HCT116 (cell line): ENCODE measurements around the gene SLC66A2. TPM values are rescaled to one million over a fixed set of nuclear protein-coding genes. Genes with fewer than 3 reads are reported as not detected.

Experiments used
- ATAC-seq: fragments of 200-7000 bp; cut with Tn5 transposase; 2 replicates; pipeline ENCODE4 v1.9.1; 2020; ENCODE audit warnings: mild to moderate bottlenecking, moderate library complexity
- BruUV-seq: library from RNA; stranded (reverse); fragments of 400-500 nt; replicated peaks from 2 replicates; lab custom pipeline; 2021; lab: Mats Ljungman, UMichigan
- CTCF ChIA-PET: fragments of 300-600 bp; sonication (Branson Sonifier 250); formaldehyde crosslinking; loops from one replicate; lab custom pipeline; 2021; ENCODE audit warnings: antibody characterized with exemption; lab: Charles Lee
- POLR2A ChIA-PET: fragments of 300-600, 350-600 bp; sonication (Branson Sonifier 250); formaldehyde crosslinking; loops from one replicate; lab custom pipeline; 2021; ENCODE audit warnings: antibody characterized with exemption; lab: Charles Lee
- RAD21 ChIA-PET, 2 experiments: fragments of 300-600 bp; sonication (Branson Sonifier 250); formaldehyde crosslinking; loops; one replicate each; lab custom pipeline; 2023; ENCODE audit warnings: low total read pairs in 2 of 2; ENCODE audit not compliant: uncharacterized antibody in 2 of 2, unreplicated experiment in 2 of 2, low non-redundant PET in 1 of 2; lab: Charles Lee
- DNase-seq: peaks from one replicate; pipeline ENCODE4 v3.0.0-alpha.2; 2010; ENCODE audit warnings: low read depth, low spot score
- H2AFZ ChIP-seq: fragments of 200-600 bp; shearing (Covaris generic), sonication (generic); 2 replicates; pipeline ENCODE4 v1.6.1; 2017; ENCODE audit warnings: low read depth, mixed run types, mixed read lengths, antibody characterized with exemption, low read length; ENCODE audit not compliant: poor library complexity, severe bottlenecking
- H3K27ac ChIP-seq: 2 replicates; pipeline ENCODE4 v1.5.1; 2012; ENCODE audit warnings: low read depth, low read length
- H3K27me3 ChIP-seq: fragments of 200-600 bp; sonication (generic); 2 replicates; pipeline ENCODE4 v1.6.1; 2016; ENCODE audit warnings: mixed run types, low read length, mixed read lengths; ENCODE audit not compliant: insufficient read depth
- H3K36me3 ChIP-seq, 2 experiments: fragments of 200-500 bp in 1 of 2; fragments of 200-600 bp in 1 of 2; sonication (Bioruptor generic) in 1 of 2; sonication (generic) in 1 of 2; 2 replicates each; pipeline versions ENCODE4 v1.5.1 to v1.6.1; 2014 to 2016; ENCODE audit warnings: low read length in 2 of 2, inconsistent platforms in 1 of 2, mixed read lengths in 1 of 2, mixed run types in 1 of 2; ENCODE audit not compliant: insufficient read depth in 2 of 2, control insufficient read depth in 1 of 2
- H3K4me1 ChIP-seq, 2 experiments: fragments of 200-600 bp in 1 of 2; sonication (generic) in 1 of 2; 2 replicates each; pipeline versions ENCODE4 v1.5.1 to v1.6.1; 2012 to 2017; ENCODE audit warnings: low read length in 2 of 2, inconsistent platforms in 1 of 2, mild to moderate bottlenecking in 1 of 2, mixed read lengths in 1 of 2, mixed run types in 1 of 2, moderate library complexity in 1 of 2; ENCODE audit not compliant: insufficient read depth in 2 of 2, control insufficient read depth in 1 of 2
- H3K4me2 ChIP-seq: fragments of 200-600 bp; sonication (generic); 2 replicates; pipeline ENCODE4 v1.6.1; 2017; ENCODE audit warnings: mixed run types, low read length, mixed read lengths
- H3K4me3 ChIP-seq, 2 experiments: fragments of 200-600 bp in 1 of 2; sonication (generic) in 1 of 2; replicated peaks in 1 of 2; 2 replicates each; pipeline ENCODE4 v1.5.1; 2011 to 2016; ENCODE audit warnings: low read length in 2 of 2, control low read depth in 1 of 2, low read depth in 1 of 2, mild to moderate bottlenecking in 1 of 2, mixed read lengths in 1 of 2, mixed run types in 1 of 2
- H3K79me2 ChIP-seq: fragments of 200-600 bp; sonication (generic); 2 replicates; pipeline ENCODE4 v1.6.1; 2017; ENCODE audit warnings: mild to moderate bottlenecking, mixed run types, low read length, moderate library complexity, mixed read lengths; ENCODE audit not compliant: insufficient read depth
- H3K9ac ChIP-seq: fragments of 200-600 bp; sonication (generic); 2 replicates; pipeline ENCODE4 v1.6.1; 2016; ENCODE audit warnings: low read length, mixed read lengths
- H3K9me2 ChIP-seq: fragments of 200-600 bp; sonication (generic), shearing (Covaris generic); 2 replicates; pipeline ENCODE4 v1.6.1; 2017; ENCODE audit warnings: mixed run types, mild to moderate bottlenecking, moderate library complexity; ENCODE audit not compliant: insufficient read depth
- H3K9me3 ChIP-seq, 2 experiments: fragments of 200-500 bp in 1 of 2; fragments of 200-600 bp in 1 of 2; sonication (Bioruptor generic) in 1 of 2; sonication (generic) in 1 of 2; 2 replicates each; pipeline ENCODE4 v1.6.1; 2014 to 2017; ENCODE audit warnings: low read length in 2 of 2, mixed read lengths in 2 of 2, inconsistent platforms in 1 of 2, low read depth in 1 of 2, mild to moderate bottlenecking in 1 of 2, mixed run types in 1 of 2, moderate library complexity in 1 of 2; ENCODE audit not compliant: control insufficient read depth in 1 of 2, insufficient read depth in 1 of 2
- H4K20me1 ChIP-seq: fragments of 200-600 bp; sonication (generic), shearing (Covaris generic); 2 replicates; pipeline ENCODE4 v1.6.1; 2017; ENCODE audit warnings: mixed run types, mild to moderate bottlenecking, moderate library complexity; ENCODE audit not compliant: insufficient read depth
- CBX3 ChIP-seq: IDR thresholded peaks from 2 replicates; pipeline ENCODE4 v1.6.1; 2012; ENCODE audit warnings: low read depth
- CEBPB ChIP-seq: IDR thresholded peaks from 2 replicates; pipeline ENCODE4 v1.6.1; 2012; ENCODE audit warnings: low read depth
- EZH2phosphoT487 ChIP-seq: fragments of 200-600 bp; IDR thresholded peaks from 2 replicates; pipeline ENCODE4 v1.6.1; 2018; ENCODE audit warnings: antibody characterized with exemption, borderline replicate concordance
- FOSL1 ChIP-seq: IDR thresholded peaks from 2 replicates; pipeline ENCODE4 v1.6.1; 2012; ENCODE audit warnings: low read depth
- JUND ChIP-seq: IDR thresholded peaks from 2 replicates; pipeline ENCODE4 v1.6.1; 2012
- POLR2A ChIP-seq: IDR thresholded peaks from 2 replicates; pipeline ENCODE4 v1.7.0; 2011; ENCODE audit warnings: borderline replicate concordance; ENCODE audit not compliant: insufficient read depth, insufficient read length; ENCODE audit errors: extremely low read depth
- RAD21 ChIP-seq: IDR thresholded peaks from 2 replicates; pipeline ENCODE4 v1.6.1; 2012; ENCODE audit warnings: low read depth, mild to moderate bottlenecking
- SP1 ChIP-seq: IDR thresholded peaks from 2 replicates; pipeline ENCODE4 v1.6.1; 2012; ENCODE audit warnings: low read depth
- TCF7L2 ChIP-seq: IDR thresholded peaks from 2 replicates; pipeline ENCODE4 v1.7.0; 2011; ENCODE audit warnings: borderline replicate concordance, inconsistent platforms; ENCODE audit not compliant: insufficient read depth, insufficient read length; ENCODE audit errors: extremely low read depth
- YY1 ChIP-seq: IDR thresholded peaks from 2 replicates; pipeline ENCODE4 v1.6.1; 2011; ENCODE audit warnings: low read length, low read depth, moderate library complexity, mild to moderate bottlenecking; ENCODE audit not compliant: insufficient replicate concordance; ENCODE audit errors: extremely low read depth
- ZNF274 ChIP-seq: fragments of 200-500 bp; sonication (Bioruptor generic); IDR thresholded peaks from 2 replicates; pipeline ENCODE4 v1.6.1; 2014; ENCODE audit warnings: mild to moderate bottlenecking, low read depth, low read length, inconsistent platforms
- intact Hi-C: fragments of 100-400 bp; cut with micrococcal nuclease; formaldehyde crosslinking; loops from 2 replicates; pipeline ENCODE4 v1.10.0; 2022
- total RNA-seq: library from RNA; stranded (reverse); gene quantifications from one replicate; pipeline ENCODE4 v1.2.1, GENCODE V29; 2021; ENCODE audit not compliant: unreplicated experiment
- TF ChIP-seq, protein P1 (sequence below): IDR thresholded peaks from 2 replicates; pipeline ENCODE4 v1.6.1; 2012
- TF ChIP-seq, protein P2 (sequence below): IDR thresholded peaks from 2 replicates; pipeline ENCODE4 v1.6.1; 2012
- TF ChIP-seq, protein P3 (sequence below), 3 experiments: fragments of 200-600 bp in 1 of 3; sonication (generic) in 1 of 3; IDR thresholded peaks in 2 of 3; conservative IDR thresholded peaks in 1 of 3; 2 replicates each; pipeline ENCODE4 v1.5.1; 2012 to 2017; ENCODE audit warnings: low read depth in 2 of 3, low read length in 2 of 3, antibody characterized with exemption in 1 of 3, borderline replicate concordance in 1 of 3, control low read depth in 1 of 3, mild to moderate bottlenecking in 1 of 3, mixed read lengths in 1 of 3, mixed run types in 1 of 3, moderate library complexity in 1 of 3; ENCODE audit not compliant: insufficient read depth in 1 of 3

SLC66A2 gene
- total RNA-seq, 1 experiment from 2014 or later: 44.9 TPM

DNA sequence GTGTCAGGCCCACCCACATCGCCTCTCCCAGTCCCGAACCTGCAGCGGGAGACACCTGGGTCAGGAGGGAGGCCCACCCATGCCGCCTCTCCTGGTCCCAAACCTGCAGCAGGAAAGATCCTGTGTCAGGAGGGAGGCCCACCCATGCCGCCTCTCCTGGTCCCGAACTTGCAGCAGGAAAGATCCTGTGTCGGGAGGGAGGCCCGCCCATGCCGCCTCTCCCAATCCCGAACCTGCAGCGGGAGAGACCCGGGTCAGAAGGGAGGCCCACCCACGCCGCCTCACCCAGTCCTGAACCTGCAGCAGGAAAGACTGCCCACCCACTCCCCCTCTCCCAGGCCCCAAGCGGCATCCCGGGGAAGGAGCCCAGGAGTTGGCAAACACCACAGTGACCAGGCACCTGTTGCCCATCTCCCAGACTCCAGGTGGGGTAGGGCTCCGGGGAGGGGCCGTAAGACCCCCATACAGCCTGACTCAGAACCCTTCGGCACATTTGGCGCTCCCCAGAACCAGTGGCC lies 7.8 kb downstream of the SLC66A2 start:
- Histone ChIP-seq H3K4me3 (no peak overlapping the region), H4K20me1 (no peaks in the 10 kb centered on the region), H3K27ac (no peak overlapping the region), H3K4me1 (no peaks in the 10 kb centered on the region), H3K4me2 (no peak overlapping the region), H3K36me3 (peaks cover 13 to 24% of the 10 kb centered on the region in 2 experiments; a peak in 3 of 4 replicates), H3K9me3 (no peaks in the 10 kb centered on the region), H3K27me3 (no peaks in the 10 kb centered on the region), H3K9me2 (no peaks in the 10 kb centered on the region), H3K79me2 (peaks cover 88% of the 10 kb centered on the region), H3K9ac (no peak overlapping the region), H2AFZ (no peak overlapping the region)
- ATAC-seq: no peak
- no peak for DNase-seq
- POLR2A ChIA-PET: no interaction called here
- intact Hi-C loops: no loop called here
- no TSS peak for BruUV-seq
- TF ChIP-seq, protein P1, sequence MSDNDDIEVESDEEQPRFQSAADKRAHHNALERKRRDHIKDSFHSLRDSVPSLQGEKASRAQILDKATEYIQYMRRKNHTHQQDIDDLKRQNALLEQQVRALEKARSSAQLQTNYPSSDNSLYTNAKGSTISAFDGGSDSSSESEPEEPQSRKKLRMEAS: no peak
- no peak for TF ChIP-seq JUND
- RAD21 ChIA-PET: no interaction called here
- CTCF ChIA-PET: no interaction called here

DNA sequence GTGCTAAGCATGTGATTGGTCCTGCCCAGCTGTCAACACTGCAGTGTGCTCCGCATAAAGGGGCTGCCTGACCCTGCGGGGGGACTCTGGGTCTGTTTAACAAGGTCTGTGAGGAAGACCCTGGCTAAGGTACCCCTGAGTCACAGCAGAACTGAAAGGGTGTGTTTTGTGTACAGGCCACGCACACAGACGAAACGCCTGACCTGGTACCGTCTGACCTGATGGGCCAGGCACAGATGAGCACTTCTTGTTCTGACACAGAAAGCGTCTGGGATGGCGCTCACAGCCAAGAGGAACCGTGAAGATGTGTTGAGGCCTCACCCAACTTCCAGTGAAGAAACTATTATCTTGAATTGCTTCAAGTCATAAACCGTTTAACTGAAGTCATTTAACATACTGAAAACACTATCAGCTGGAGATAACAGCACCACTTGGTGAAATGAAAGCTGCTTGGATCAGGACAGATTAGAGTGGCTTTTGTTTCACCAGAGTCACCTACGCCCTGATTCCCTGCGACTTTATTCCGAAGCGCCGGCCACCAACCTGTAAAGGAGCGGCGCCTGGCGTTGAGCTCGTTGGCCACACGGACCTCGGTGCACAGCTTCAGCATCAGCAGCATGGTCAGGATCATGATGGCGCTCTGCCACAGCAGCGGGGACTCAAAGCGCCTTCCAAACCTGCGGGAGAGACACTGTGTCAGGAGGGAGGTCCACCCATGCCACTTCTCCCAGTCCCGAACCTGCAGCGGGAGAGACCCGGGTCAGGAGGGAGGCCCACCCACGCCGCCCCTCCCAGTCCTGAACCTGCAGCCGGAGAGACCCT lies 8.5 kb downstream of the SLC66A2 start:
- no peak overlapping the region for H3K4me3 ChIP-seq
- ATAC-seq (no peak), DNase-seq (no peak)
- no peak overlapping the region for H3K9ac ChIP-seq
- intact Hi-C loops: no loop called here
- H2AFZ ChIP-seq: no peak overlapping the region
- H3K9me2 ChIP-seq: no peaks in the 10 kb centered on the region
- no peaks in the 10 kb centered on the region for H3K9me3 ChIP-seq
- no peaks in the 10 kb centered on the region for H3K4me1 ChIP-seq
- no peaks in the 10 kb centered on the region for H4K20me1 ChIP-seq
- CTCF ChIA-PET: no interaction called here
- H3K27ac ChIP-seq: no peak overlapping the region
- BruUV-seq: no TSS peak
- peaks cover 13 to 24% of the 10 kb centered on the region in 2 experiments; a peak in 3 of 4 replicates for H3K36me3 ChIP-seq
- POLR2A ChIA-PET: no interaction called here
- RAD21 ChIA-PET: no interaction called here
- peaks cover 88% of the 10 kb centered on the region for H3K79me2 ChIP-seq
- H3K4me2 ChIP-seq: no peak overlapping the region
- no peaks in the 10 kb centered on the region for H3K27me3 ChIP-seq
- TF ChIP-seq ZNF274: no peak
- no peak for TF ChIP-seq CBX3
- no peak for TF ChIP-seq CEBPB
- TF ChIP-seq POLR2A: no peak
- TF ChIP-seq TCF7L2: no peak
- no peak for TF ChIP-seq YY1
- TF ChIP-seq SP1: no peak
- TF ChIP-seq RAD21: no peak
- TF ChIP-seq FOSL1: no peak
- TF ChIP-seq, protein P2, sequence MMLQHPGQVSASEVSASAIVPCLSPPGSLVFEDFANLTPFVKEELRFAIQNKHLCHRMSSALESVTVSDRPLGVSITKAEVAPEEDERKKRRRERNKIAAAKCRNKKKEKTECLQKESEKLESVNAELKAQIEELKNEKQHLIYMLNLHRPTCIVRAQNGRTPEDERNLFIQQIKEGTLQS: no peak
- TF ChIP-seq, protein P1: no peak
- TF ChIP-seq, protein P3, sequence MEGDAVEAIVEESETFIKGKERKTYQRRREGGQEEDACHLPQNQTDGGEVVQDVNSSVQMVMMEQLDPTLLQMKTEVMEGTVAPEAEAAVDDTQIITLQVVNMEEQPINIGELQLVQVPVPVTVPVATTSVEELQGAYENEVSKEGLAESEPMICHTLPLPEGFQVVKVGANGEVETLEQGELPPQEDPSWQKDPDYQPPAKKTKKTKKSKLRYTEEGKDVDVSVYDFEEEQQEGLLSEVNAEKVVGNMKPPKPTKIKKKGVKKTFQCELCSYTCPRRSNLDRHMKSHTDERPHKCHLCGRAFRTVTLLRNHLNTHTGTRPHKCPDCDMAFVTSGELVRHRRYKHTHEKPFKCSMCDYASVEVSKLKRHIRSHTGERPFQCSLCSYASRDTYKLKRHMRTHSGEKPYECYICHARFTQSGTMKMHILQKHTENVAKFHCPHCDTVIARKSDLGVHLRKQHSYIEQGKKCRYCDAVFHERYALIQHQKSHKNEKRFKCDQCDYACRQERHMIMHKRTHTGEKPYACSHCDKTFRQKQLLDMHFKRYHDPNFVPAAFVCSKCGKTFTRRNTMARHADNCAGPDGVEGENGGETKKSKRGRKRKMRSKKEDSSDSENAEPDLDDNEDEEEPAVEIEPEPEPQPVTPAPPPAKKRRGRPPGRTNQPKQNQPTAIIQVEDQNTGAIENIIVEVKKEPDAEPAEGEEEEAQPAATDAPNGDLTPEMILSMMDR (IDR thresholded peaks at IDR 0.05 in 2 of 3, conservative IDR thresholded peaks at IDR 0.05 in 1 of 3; ENCODE audit: borderline replicate concordance in 1 of 3, insufficient read depth in 1 of 3, low read depth in 2 of 3, low read length in 2 of 3): no peak
- TF ChIP-seq EZH2phosphoT487: no peak
